GM12878 (cell line): ENCODE measurements around the gene ALMS1. TPM values are rescaled to one million over a fixed set of nuclear protein-coding genes. Genes with fewer than 3 reads are reported as not detected.

ENCODE experiments used
- ATAC-seq: fragments of 200-7000 bp; cut with Tn5 transposase; 3 replicates; pipeline ENCODE4 v1.9.1; 2020; ENCODE audit warnings: mild to moderate bottlenecking, moderate library complexity
- Bru-seq: library from RNA; stranded (reverse); fragments of 400-500 nt; gene quantifications from one replicate; lab custom pipeline; 2021; lab: Mats Ljungman, UMichigan
- BruChase-seq, 2 experiments: library from RNA; stranded (reverse); fragments of 400-500 nt; gene quantifications; one replicate each; lab custom pipeline; 2021; lab: Mats Ljungman, UMichigan
- BruUV-seq: library from RNA; stranded (reverse); fragments of 400-500 nt; replicated peaks from 2 replicates; lab custom pipeline; 2021; lab: Mats Ljungman, UMichigan
- CTCF ChIA-PET: fragments of 300-600 bp; sonication (Branson Sonifier 250); formaldehyde crosslinking; extraction: SDS; loops from one replicate; lab custom pipeline; 2021; ENCODE audit warnings: inconsistent platforms; lab: Yijun Ruan, JAX
- POLR2A ChIA-PET: fragments of 350-600 bp; formaldehyde crosslinking; extraction: SDS; loops from one replicate; lab custom pipeline; 2021; ENCODE audit warnings: inconsistent platforms; lab: Charles Lee
- RAD21 ChIA-PET: fragments of 300-600 bp; sonication (Branson Sonifier 250); formaldehyde crosslinking; loops from one replicate; lab custom pipeline; 2023; ENCODE audit warnings: antibody characterized with exemption; ENCODE audit not compliant: unreplicated experiment; lab: Charles Lee
- SMC1A ChIA-PET: fragments of 300-600 bp; sonication (Branson Sonifier 250); formaldehyde crosslinking; loops from one replicate; lab custom pipeline; 2023; ENCODE audit not compliant: unreplicated experiment, uncharacterized antibody; lab: Charles Lee
- DNase-seq: peaks from one replicate; pipeline ENCODE4 v3.0.0-alpha.2; 2011; ENCODE audit warnings: low read depth, low spot score
- FAIRE-seq: peaks from 3 replicates; lab custom pipeline; 2011; peaks lifted over from hg19 to GRCh38; lab: Jason Lieb, UNC
- H2AFZ ChIP-seq: 2 replicates; pipeline ENCODE4 v1.6.0; 2011; ENCODE audit warnings: low read depth, low read length, control low read depth; ENCODE audit not compliant: control insufficient read depth
- H3K27ac ChIP-seq: 2 replicates; pipeline ENCODE4 v1.5.1; 2011; ENCODE audit warnings: control low read depth; ENCODE audit not compliant: control insufficient read depth, insufficient read depth
- H3K27me3 ChIP-seq, 2 experiments: replicated peaks in 1 of 2; 2 replicates each; pipeline versions ENCODE4 v1.6.0 to v1.6.1; 2011; ENCODE audit warnings: low read length in 1 of 2; ENCODE audit not compliant: control insufficient read depth in 2 of 2, insufficient read depth in 2 of 2
- H3K36me3 ChIP-seq, 2 experiments: 2 replicates each; pipeline ENCODE4 v1.5.1; 2011; ENCODE audit warnings: low read length in 1 of 2; ENCODE audit not compliant: control insufficient read depth in 2 of 2, insufficient read depth in 2 of 2
- H3K4me1 ChIP-seq: 2 replicates; pipeline ENCODE4 v1.6.1; 2011; ENCODE audit warnings: mild to moderate bottlenecking, low read length, moderate library complexity, mixed read lengths; ENCODE audit not compliant: control insufficient read depth, insufficient read depth
- H3K4me2 ChIP-seq: 2 replicates; pipeline ENCODE4 v1.6.0; 2011; ENCODE audit warnings: control low read depth; ENCODE audit not compliant: control insufficient read depth, insufficient read depth
- H3K4me3 ChIP-seq: fragments of 200-600 bp; sonication (generic); 2 replicates; pipeline ENCODE4 v1.5.1; 2016
- H3K79me2 ChIP-seq: 2 replicates; pipeline ENCODE4 v1.6.0; 2011; ENCODE audit warnings: low read length; ENCODE audit not compliant: control insufficient read depth, insufficient read depth
- H3K9ac ChIP-seq: 2 replicates; pipeline ENCODE4 v1.8.0; 2011; ENCODE audit warnings: low read length, control low read depth, mixed read lengths; ENCODE audit not compliant: control insufficient read depth, insufficient read depth
- H3K9me3 ChIP-seq: replicated peaks from 3 replicates; pipeline ENCODE4 v1.5.1; 2011; ENCODE audit warnings: mild to moderate bottlenecking, low read length; ENCODE audit not compliant: control insufficient read depth, insufficient read depth
- H4K20me1 ChIP-seq: 2 replicates; pipeline ENCODE4 v1.6.0; 2011; ENCODE audit not compliant: control insufficient read depth, insufficient read depth
- ATF7 ChIP-seq: fragments of 450-650 bp; IDR thresholded peaks from 2 replicates; pipeline ENCODE4 v1.6.1; 2016; ENCODE audit warnings: low read depth, mild to moderate bottlenecking
- BHLHE40 ChIP-seq, 2 experiments: fragments of 450-650 bp in 1 of 2; IDR thresholded peaks; 2 replicates each; pipeline ENCODE4 v1.6.1; 2011 to 2017; ENCODE audit warnings: low read depth in 2 of 2, borderline replicate concordance in 1 of 2, improper control_type of control experiment in 1 of 2, low read length in 1 of 2, mild to moderate bottlenecking in 1 of 2
- BMI1 ChIP-seq: fragments of 450-650 bp; IDR thresholded peaks from 2 replicates; pipeline ENCODE4 v1.6.1; 2016; ENCODE audit warnings: mild to moderate bottlenecking, moderate library complexity, borderline replicate concordance
- CHD4 ChIP-seq: fragments of 200-600 bp; sonication (generic); IDR thresholded peaks from 2 replicates; pipeline ENCODE4 v1.6.1; 2016; ENCODE audit warnings: mild to moderate bottlenecking
- EED ChIP-seq: sonication (generic); IDR thresholded peaks from 2 replicates; pipeline ENCODE4 v1.6.1; 2016; ENCODE audit warnings: antibody characterized with exemption, low read depth
- EGR1 ChIP-seq, 2 experiments: IDR thresholded peaks; 1 replicate in 1 of 2; 2 replicates in 1 of 2; pipeline ENCODE4 v1.6.1; 2011 to 2012; ENCODE audit warnings: low read depth in 2 of 2, low read length in 2 of 2, borderline replicate concordance in 1 of 2, mild to moderate bottlenecking in 1 of 2, moderate library complexity in 1 of 2
- ETV6 ChIP-seq, 2 experiments: fragments of 450-650 bp in 1 of 2; IDR thresholded peaks in 1 of 2; conservative IDR thresholded peaks in 1 of 2; 2 replicates each; pipeline ENCODE4 v1.6.1; 2014; ENCODE audit warnings: antibody characterized with exemption in 1 of 2, borderline replicate concordance in 1 of 2, low read depth in 1 of 2, mild to moderate bottlenecking in 1 of 2, moderate library complexity in 1 of 2
- MEF2B ChIP-seq: fragments of 450-650 bp; IDR thresholded peaks from 2 replicates; pipeline ENCODE4 v1.6.1; 2018; ENCODE audit warnings: mild to moderate bottlenecking, moderate library complexity; ENCODE audit not compliant: partially characterized antibody, poor library complexity, severe bottlenecking
- MTA3 ChIP-seq: IDR thresholded peaks from 2 replicates; pipeline ENCODE4 v1.6.1; 2012; ENCODE audit warnings: low read length, inconsistent platforms, borderline replicate concordance
- MYC ChIP-seq: IDR thresholded peaks from 2 replicates; pipeline ENCODE4 v1.6.1; 2011; ENCODE audit warnings: mild to moderate bottlenecking, low read length, moderate library complexity, inconsistent platforms; ENCODE audit not compliant: insufficient read depth, insufficient replicate concordance, insufficient read length, severe bottlenecking
- NR2C1 ChIP-seq: fragments of 450-650 bp; IDR thresholded peaks from 2 replicates; pipeline ENCODE4 v1.6.1; 2017; ENCODE audit warnings: antibody characterized with exemption, mild to moderate bottlenecking, moderate library complexity
- ZNF217 ChIP-seq: fragments of 450-650 bp; IDR thresholded peaks from 2 replicates; pipeline ENCODE4 v1.6.1; 2017; ENCODE audit warnings: antibody characterized with exemption, mild to moderate bottlenecking
- WGBS: methylation state at CpG from one replicate; pipeline ENCODE4 v1.1.6; 2016; ENCODE audit warnings: low lambda C conversion rate; ENCODE audit not compliant: insufficient replicate concordance, insufficient coverage; ENCODE audit errors: missing lambda C conversion rate; 5-methylcytosine and 5-hydroxymethylcytosine counted together
- in situ Hi-C: fragments of 300-500 bp; cut with MboI; formaldehyde crosslinking; loops from 9 replicates; pipeline ENCODE4 v1.14.3; 2018; ENCODE audit warnings: mixed read lengths
- intact Hi-C: fragments of 100-400 bp; cut with micrococcal nuclease; formaldehyde crosslinking; loops from one replicate; pipeline ENCODE4 v1.14.2; 2022; ENCODE audit not compliant: unreplicated experiment
- long read RNA-seq, 2 experiments: library from polyadenylated mRNA; unstranded; transcript quantifications; one replicate each; pipeline ENCODE4 v2.0.0, GENCODE V29; 2019 to 2020
- polyA minus RNA-seq, 3 experiments: library from RNA; depleted of rRNA, polyadenylated mRNA; stranded (reverse); fragments of >200 nt; gene quantifications; 2 replicates each; pipeline ENCODE4 v1.2.3, GENCODE V29; 2011
- polyA plus RNA-seq, 11 experiments: library from polyadenylated mRNA; depleted of rRNA in 4 of 11; unstranded in 6 of 11; stranded (reverse) in 5 of 11; fragments of >200 nt; fragmentation: Nextera tagmentation in 4 of 11; fragmentation: Illumina TruSeq in 1 of 11; extraction: Ambion mirVana in 4 of 11; extraction: Trizol in 1 of 11; gene quantifications; 1 replicate in 1 of 11; 2 replicates in 10 of 11; pipeline versions ENCODE4 v1.2.1 to v1.2.3, GENCODE V29; 2011 to 2016; ENCODE audit warnings: inconsistent platforms in 2 of 11, missing spikeins in 2 of 11, low read depth in 1 of 11
- total RNA-seq, 4 experiments: library from RNA; depleted of rRNA in 3 of 4; stranded (reverse); fragments of >200 nt in 3 of 4; fragmentation: Illumina TruSeq in 1 of 4; extraction: Trizol in 1 of 4; gene quantifications; 2 replicates each; pipeline versions ENCODE4 v1.2.1 to v1.2.3, GENCODE V29; 2013 to 2021
- TF ChIP-seq, protein P1 (sequence below): fragments of 450-650 bp; IDR thresholded peaks from 2 replicates; pipeline ENCODE4 v1.6.1; 2016; ENCODE audit warnings: mild to moderate bottlenecking, moderate library complexity, borderline replicate concordance

ALMS1 gene
- total RNA-seq (2013; cell fraction: nucleolus; rRNA removed) = 53.5 and 56.1 TPM in 2 replicates
- 19.4 and 20.1 TPM in 2 replicates for total RNA-seq (2014; rRNA removed)
- 23.9 and 25.8 TPM in 2 replicates for total RNA-seq (2014; rRNA removed; fragmentation: Illumina TruSeq; extraction: Trizol)
- total RNA-seq (2021) = 16.1 and 16.8 TPM in 2 replicates
- polyA plus RNA-seq (2011; ENCODE audit: low read depth) = 2.3 TPM
- 12.5 and 14.4 TPM in 2 replicates for polyA plus RNA-seq (2011; rRNA removed)
- 8.3 and 10.8 TPM in 2 replicates for polyA plus RNA-seq (2011; cell fraction: cytosol; rRNA removed)
- polyA plus RNA-seq (2011; cell fraction: nucleus; rRNA removed) = 11.1 and 11.9 TPM in 2 replicates
- polyA plus RNA-seq (2012) = 3.7 and 5.2 TPM in 2 replicates
- 13.2 and 14.3 TPM in 2 replicates for polyA plus RNA-seq (2014; fragmentation: Illumina TruSeq; extraction: Trizol)
- polyA plus RNA-seq (2014; fragmentation: Nextera tagmentation; extraction: Ambion mirVana) = 1 to 10 TPM; 1.1 to 2.2 TPM
- 8.7 and 9.3 TPM in 2 replicates for polyA plus RNA-seq (2014; rRNA removed)
- 1 to 10 TPM; 4.4 to 4.7 TPM for polyA plus RNA-seq (2016; fragmentation: Nextera tagmentation; extraction: Ambion mirVana)
- 35.8 and 39.8 TPM in 2 replicates for polyA minus RNA-seq (2011; rRNA and poly(A)+ RNA removed)
- 11.5 and 13.4 TPM in 2 replicates for polyA minus RNA-seq (2011; cell fraction: cytosol; rRNA and poly(A)+ RNA removed)
- 39.2 and 54.2 TPM in 2 replicates for polyA minus RNA-seq (2011; cell fraction: nucleus; rRNA and poly(A)+ RNA removed)
- percentile 60 among the genes with signal in this experiment for Bru-seq, nascent RNA
- percentile 64 among the genes with signal in this experiment for BruChase-seq, experiment 1, labeled RNA remaining after a 6-hour chase
- BruChase-seq, experiment 2, labeled RNA remaining after a 2-hour chase = percentile 66 among the genes with signal in this experiment
- long read RNA-seq, experiment 1 = 0 reads
- long read RNA-seq, experiment 2, partial matches to known transcripts = 3 of 6 reads
- long read RNA-seq, experiment 2, other reads (novel, unspliced or antisense) = 3 of 6 reads

- peak; percentile 83 for FAIRE-seq
- BruUV-seq = TSS peak; percentile 69
- intact Hi-C loops = loop anchor here (2.0 to 10.0 kb wide), 3 partner anchors 101 to 219 kb away; partner anchors contain the start of genes CCT7, FBXO41 and PRADC1
- no peak for TF ChIP-seq ETV6 (conservative IDR thresholded peaks at IDR 0.05 in 1 of 2, IDR thresholded peaks at IDR 0.05 in 1 of 2; ENCODE audit: borderline replicate concordance in 1 of 2, low read depth in 1 of 2)
- TF ChIP-seq BHLHE40 (IDR thresholded peaks at IDR 0.05; ENCODE audit: borderline replicate concordance in 1 of 2, low read depth in 2 of 2, low read length in 1 of 2) = peak; percentile 17 to 84; a peak in 3 of 4 replicates
- 0 out of 2 replicates have a peak, but pooled peaks have one; percentile 18 for TF ChIP-seq EED
- TF ChIP-seq BMI1 = peak; percentile 33; the same call in 1 of the 2 replicates
- TF ChIP-seq MTA3 = no peak
- TF ChIP-seq EGR1 (IDR thresholded peaks at IDR 0.05; ENCODE audit: borderline replicate concordance in 1 of 2, low read depth in 2 of 2, low read length in 2 of 2) = peak in 1 of 2 experiments; percentile 68; a peak in 2 of 3 replicates
- TF ChIP-seq CHD4 = no peak
- no peak for TF ChIP-seq MEF2B
- TF ChIP-seq ZNF217 = no peak
- TF ChIP-seq NR2C1 = peak; percentile 56
- no peak for TF ChIP-seq MYC
- TF ChIP-seq, protein P1, sequence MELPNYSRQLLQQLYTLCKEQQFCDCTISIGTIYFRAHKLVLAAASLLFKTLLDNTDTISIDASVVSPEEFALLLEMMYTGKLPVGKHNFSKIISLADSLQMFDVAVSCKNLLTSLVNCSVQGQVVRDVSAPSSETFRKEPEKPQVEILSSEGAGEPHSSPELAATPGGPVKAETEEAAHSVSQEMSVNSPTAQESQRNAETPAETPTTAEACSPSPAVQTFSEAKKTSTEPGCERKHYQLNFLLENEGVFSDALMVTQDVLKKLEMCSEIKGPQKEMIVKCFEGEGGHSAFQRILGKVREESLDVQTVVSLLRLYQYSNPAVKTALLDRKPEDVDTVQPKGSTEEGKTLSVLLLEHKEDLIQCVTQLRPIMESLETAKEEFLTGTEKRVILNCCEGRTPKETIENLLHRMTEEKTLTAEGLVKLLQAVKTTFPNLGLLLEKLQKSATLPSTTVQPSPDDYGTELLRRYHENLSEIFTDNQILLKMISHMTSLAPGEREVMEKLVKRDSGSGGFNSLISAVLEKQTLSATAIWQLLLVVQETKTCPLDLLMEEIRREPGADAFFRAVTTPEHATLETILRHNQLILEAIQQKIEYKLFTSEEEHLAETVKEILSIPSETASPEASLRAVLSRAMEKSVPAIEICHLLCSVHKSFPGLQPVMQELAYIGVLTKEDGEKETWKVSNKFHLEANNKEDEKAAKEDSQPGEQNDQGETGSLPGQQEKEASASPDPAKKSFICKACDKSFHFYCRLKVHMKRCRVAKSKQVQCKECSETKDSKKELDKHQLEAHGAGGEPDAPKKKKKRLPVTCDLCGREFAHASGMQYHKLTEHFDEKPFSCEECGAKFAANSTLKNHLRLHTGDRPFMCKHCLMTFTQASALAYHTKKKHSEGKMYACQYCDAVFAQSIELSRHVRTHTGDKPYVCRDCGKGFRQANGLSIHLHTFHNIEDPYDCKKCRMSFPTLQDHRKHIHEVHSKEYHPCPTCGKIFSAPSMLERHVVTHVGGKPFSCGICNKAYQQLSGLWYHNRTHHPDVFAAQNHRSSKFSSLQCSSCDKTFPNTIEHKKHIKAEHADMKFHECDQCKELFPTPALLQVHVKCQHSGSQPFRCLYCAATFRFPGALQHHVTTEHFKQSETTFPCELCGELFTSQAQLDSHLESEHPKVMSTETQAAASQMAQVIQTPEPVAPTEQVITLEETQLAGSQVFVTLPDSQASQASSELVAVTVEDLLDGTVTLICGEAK = no peak
- TF ChIP-seq ATF7 = no peak
These were observed at the start of gene ALMS1 for GRCh38 chr2:73385504-73386341. ALMS1 (plus strand) TSS chr2:73385836; CDS start chr2:73385869, 33 bp downstream.

More at GRCh38 chr2:73385504-73386341, at the start of gene ALMS1:
- H3K27ac ChIP-seq = peak within 1 kb of the TSS; percentile 68
- no peaks in the 10 kb centered on the region for H3K36me3 ChIP-seq
- H3K4me2 ChIP-seq = peak within 1 kb of the TSS; percentile 72
- ATAC-seq (peak; percentile 92), DNase-seq (peak; percentile 63)
- ChIA-PET CTCF (interaction anchor here (1.2 to 1.4 kb wide), 2 partner anchors 26 to 96 kb away, joined by 4 read pairs; no protein-coding TSS in a partner anchor), RAD21 (interaction anchor here (0.6 to 1.2 kb wide), 5 partner anchors 26 to 510 kb away, joined by 3 to 7 read pairs (median 3); partner anchors contain the start of gene TPRKB), POLR2A (interaction anchor here (0.5 to 0.6 kb wide), 3 partner anchors 9 to 645 kb away, joined by 3 to 5 read pairs (median 4); no protein-coding TSS in a partner anchor), SMC1A (interaction anchor here (0.5 to 1.1 kb wide), 2 partner anchors 25 to 108 kb away, joined by 3 read pairs; no protein-coding TSS in a partner anchor)
- H3K79me2 ChIP-seq = peaks cover 14% of the 10 kb centered on the region
- no peaks in the 10 kb centered on the region for H3K4me1 ChIP-seq
- H2AFZ ChIP-seq = peak within 1 kb of the TSS; percentile 95
- in situ Hi-C loops = no loop called here
- H3K4me3 ChIP-seq = peak within 1 kb of the TSS; percentile 91
- H4K20me1 ChIP-seq = no peaks in the 10 kb centered on the region
- H3K9ac ChIP-seq = peak within 1 kb of the TSS; percentile 86
- under 1% methylated on average over 57 of the region's 84 CpGs for WGBS
- peaks cover 0 to under 1% of the 10 kb centered on the region in 2 experiments; a peak in 1 of 4 replicates for H3K27me3 ChIP-seq
- no peaks in the 10 kb centered on the region for H3K9me3 ChIP-seq
